Measurements from ENCODE around the gene ANKH.

GRCh38 chr5:14794583-14795230, 76.9 kb downstream of the ANKH start:
- TF ChIP-seq CTCF (IDR thresholded peaks at IDR 0.05 in 2 of 3, conservative IDR thresholded peaks at IDR 0.05 in 1 of 3; ENCODE audit: borderline replicate concordance in 1 of 3, insufficient read depth in 1 of 3, low read depth in 2 of 3, low read length in 2 of 3) (no peak), POLR2AphosphoS5 (IDR thresholded peaks at IDR 0.05; ENCODE audit: low read depth, low read length) (no peak), CEBPB (IDR thresholded peaks at IDR 0.05; ENCODE audit: low read depth) (no peak), ZBTB33 (IDR thresholded peaks at IDR 0.05; ENCODE audit: extremely low read depth, insufficient replicate concordance, low read length) (no peak), POLR2A (IDR thresholded peaks at IDR 0.05; ENCODE audit: borderline replicate concordance, extremely low read depth, insufficient read depth, insufficient read length) (no peak), YY1 (IDR thresholded peaks at IDR 0.05; ENCODE audit: extremely low read depth, insufficient replicate concordance, low read depth, low read length) (no peak), SRF (IDR thresholded peaks at IDR 0.05; ENCODE audit: low read depth) (no peak), EZH2 (IDR thresholded peaks at IDR 0.05) (no peak), EZH2phosphoT487 (IDR thresholded peaks at IDR 0.05; ENCODE audit: borderline replicate concordance) (no peak), TCF7L2 (IDR thresholded peaks at IDR 0.05; ENCODE audit: borderline replicate concordance, extremely low read depth, insufficient read depth, insufficient read length) (no peak)
- TF ChIP-seq, protein P1, sequence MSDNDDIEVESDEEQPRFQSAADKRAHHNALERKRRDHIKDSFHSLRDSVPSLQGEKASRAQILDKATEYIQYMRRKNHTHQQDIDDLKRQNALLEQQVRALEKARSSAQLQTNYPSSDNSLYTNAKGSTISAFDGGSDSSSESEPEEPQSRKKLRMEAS (IDR thresholded peaks at IDR 0.05): no peak
- TF ChIP-seq, protein P2, sequence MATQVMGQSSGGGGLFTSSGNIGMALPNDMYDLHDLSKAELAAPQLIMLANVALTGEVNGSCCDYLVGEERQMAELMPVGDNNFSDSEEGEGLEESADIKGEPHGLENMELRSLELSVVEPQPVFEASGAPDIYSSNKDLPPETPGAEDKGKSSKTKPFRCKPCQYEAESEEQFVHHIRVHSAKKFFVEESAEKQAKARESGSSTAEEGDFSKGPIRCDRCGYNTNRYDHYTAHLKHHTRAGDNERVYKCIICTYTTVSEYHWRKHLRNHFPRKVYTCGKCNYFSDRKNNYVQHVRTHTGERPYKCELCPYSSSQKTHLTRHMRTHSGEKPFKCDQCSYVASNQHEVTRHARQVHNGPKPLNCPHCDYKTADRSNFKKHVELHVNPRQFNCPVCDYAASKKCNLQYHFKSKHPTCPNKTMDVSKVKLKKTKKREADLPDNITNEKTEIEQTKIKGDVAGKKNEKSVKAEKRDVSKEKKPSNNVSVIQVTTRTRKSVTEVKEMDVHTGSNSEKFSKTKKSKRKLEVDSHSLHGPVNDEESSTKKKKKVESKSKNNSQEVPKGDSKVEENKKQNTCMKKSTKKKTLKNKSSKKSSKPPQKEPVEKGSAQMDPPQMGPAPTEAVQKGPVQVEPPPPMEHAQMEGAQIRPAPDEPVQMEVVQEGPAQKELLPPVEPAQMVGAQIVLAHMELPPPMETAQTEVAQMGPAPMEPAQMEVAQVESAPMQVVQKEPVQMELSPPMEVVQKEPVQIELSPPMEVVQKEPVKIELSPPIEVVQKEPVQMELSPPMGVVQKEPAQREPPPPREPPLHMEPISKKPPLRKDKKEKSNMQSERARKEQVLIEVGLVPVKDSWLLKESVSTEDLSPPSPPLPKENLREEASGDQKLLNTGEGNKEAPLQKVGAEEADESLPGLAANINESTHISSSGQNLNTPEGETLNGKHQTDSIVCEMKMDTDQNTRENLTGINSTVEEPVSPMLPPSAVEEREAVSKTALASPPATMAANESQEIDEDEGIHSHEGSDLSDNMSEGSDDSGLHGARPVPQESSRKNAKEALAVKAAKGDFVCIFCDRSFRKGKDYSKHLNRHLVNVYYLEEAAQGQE (IDR thresholded peaks at IDR 0.05; ENCODE audit: low read depth): no peak
